IPS DF 4.7 (cell line): Measurements from ENCODE around the gene MYH7.

Experiments used
- DNase-seq: peaks from one replicate; pipeline ENCODE4 v3.0.0-alpha.2; 2013; ENCODE audit warnings: low spot score; ENCODE audit errors: extremely low read depth

Gene MYH7

GRCh38 chr14:23449314-23449713, 13.9 kb upstream of the MYH7 start:
- DNase-seq: no peak

GRCh38 chr14:23447361-23448350, 12.2 kb upstream of the MYH7 start:
- DNase-seq: no peak

- no peak for DNase-seq
Measured at GRCh38 chr14:23446291-23446851, 10.9 kb upstream of the MYH7 start.

- DNase-seq: no peak
Measured at GRCh38 chr14:23445773-23446172, 10.3 kb upstream of the MYH7 start.

- no peak for DNase-seq
Measured at GRCh38 chr14:23444314-23444713, 8.9 kb upstream of the MYH7 start.

GRCh38 chr14:23443881-23444280, 8.4 kb upstream of the MYH7 start:
- DNase-seq: no peak

- DNase-seq: no peak
Measured at GRCh38 chr14:23443411-23443812, 8.0 kb upstream of the MYH7 start.

GRCh38 chr14:23442721-23443356, 7.4 kb upstream of the MYH7 start:
- DNase-seq: no peak

- DNase-seq: no peak
Measured at GRCh38 chr14:23441076-23441475, 5.6 kb upstream of the MYH7 start.

- DNase-seq: no peak
Measured at GRCh38 chr14:23439107-23439835, 3.8 kb upstream of the MYH7 start.

GRCh38 chr14:23438101-23438971, 2.9 kb upstream of the MYH7 start:
- DNase-seq: no peak

GRCh38 chr14:23437133-23438100, 2.0 kb upstream of the MYH7 start:
- DNase-seq: no peak

- DNase-seq: no peak
Measured at GRCh38 chr14:23436327-23437132, 1.1 kb upstream of the MYH7 start.

GRCh38 chr14:23434488-23435222, 805 bp downstream of the MYH7 start:
- no peak for DNase-seq

- DNase-seq: no peak
Measured at GRCh38 chr14:23433457-23433856, 2.0 kb downstream of the MYH7 start.

- no peak for DNase-seq
Measured at GRCh38 chr14:23432946-23433345, 2.5 kb downstream of the MYH7 start.

GRCh38 chr14:23432102-23432925, 3.1 kb downstream of the MYH7 start:
- DNase-seq: no peak
